ENCODE measurements around the gene EIF2S2. TPM values are rescaled to one million over a fixed set of nuclear protein-coding genes. Genes with fewer than 3 reads are reported as not detected.
"Not testable (repeated sequence)": the region's sequence is repeated elsewhere in the genome, so short reads cannot be mapped to it uniquely, and the experiment has no call there.

The EIF2S2 gene
- total RNA-seq (2022) (173 and 179 TPM in 2 replicates), Bru-seq, nascent RNA (percentile 99 among the genes with signal in this experiment), BruChase-seq, experiment 1, labeled RNA remaining after a 6-hour chase (percentile 98 among the genes with signal in this experiment), BruChase-seq, experiment 2, labeled RNA remaining after a 2-hour chase (percentile 97 among the genes with signal in this experiment)
- long read RNA-seq, transcript EIF2S2-201 (9 exons, 2,656 nt): major isoform, 1,321 of 1,647 reads
- long read RNA-seq, partial matches to known transcripts: 47 of 1,647 reads
- long read RNA-seq, other reads (novel, unspliced or antisense): 279 of 1,647 reads

GRCh38 chr20:34111702-34112599 is at the start of gene EIF2S2:
Gene EIF2S2 (minus strand): TSS chr20:34112243. CDS start chr20:34112110, 133 bp downstream.
- H3K9me3 Mint-ChIP-seq (ENCODE audit: low read depth, unreplicated experiment): no peaks in the 10 kb centered on the region
- no TSS peak for BruUV-seq (replicated peaks)
- peaks cover 49% of the 10 kb centered on the region for H3K4me1 Mint-ChIP-seq (ENCODE audit: low read depth, unreplicated experiment)
- peak; percentile 97 for DNase-seq
- CTCF ChIA-PET: interaction anchor here (0.6 to 2.0 kb wide), 17 partner anchors 11 to 1681 kb away, joined by 3 to 9 read pairs (median 4); partner anchors contain the start of genes PXMP4 and TP53INP2
- H3K27ac Mint-ChIP-seq (ENCODE audit: unreplicated experiment): peak within 1 kb of the TSS; percentile 100
- H3K27me3 Mint-ChIP-seq (ENCODE audit: unreplicated experiment): no peaks in the 10 kb centered on the region
- peaks cover 64% of the 10 kb centered on the region for H3K36me3 Mint-ChIP-seq (ENCODE audit: insufficient read depth, unreplicated experiment)
- peak within 1 kb of the TSS; percentile 99 for H3K4me3 Mint-ChIP-seq (ENCODE audit: low read depth, unreplicated experiment)
- intact Hi-C loops (cut with micrococcal nuclease; ENCODE audit: unreplicated experiment): loop anchor here (1.0 to 10.0 kb wide), 2 partner anchors 17 to 447 kb away; partner anchors contain the start of genes ACTL10 and C20orf144
- no peak for TF ChIP-seq CTCF (IDR thresholded peaks at IDR 0.05; ENCODE audit: unreplicated experiment)

- intact Hi-C loops (cut with micrococcal nuclease; ENCODE audit: unreplicated experiment); H3K9me3 Mint-ChIP-seq (ENCODE audit: low read depth, unreplicated experiment); H3K27ac Mint-ChIP-seq (ENCODE audit: unreplicated experiment); DNase-seq; BruUV-seq (replicated peaks); H3K36me3 Mint-ChIP-seq (ENCODE audit: insufficient read depth, unreplicated experiment); H3K4me1 Mint-ChIP-seq (ENCODE audit: low read depth, unreplicated experiment); H3K4me3 Mint-ChIP-seq (ENCODE audit: low read depth, unreplicated experiment): not testable (repeated sequence)
- CTCF ChIA-PET: interaction anchor here (0.6 kb wide), 2 partner anchors 22 to 612 kb away, joined by 4 to 5 read pairs; no protein-coding TSS in a partner anchor
- peaks cover 32% of the 10 kb centered on the region for H3K27me3 Mint-ChIP-seq (ENCODE audit: unreplicated experiment)
These were observed 45.7 kb upstream of the EIF2S2 start for GRCh38 chr20:34157697-34158096.

GRCh38 chr20:34155836-34156235 is 43.8 kb upstream of the EIF2S2 start:
- Mint-ChIP-seq H3K9me3 (ENCODE audit: low read depth, unreplicated experiment) (no peaks in the 10 kb centered on the region), H3K27me3 (ENCODE audit: unreplicated experiment) (peaks cover 33% of the 10 kb centered on the region), H3K36me3 (ENCODE audit: insufficient read depth, unreplicated experiment) (no peaks in the 10 kb centered on the region), H3K4me3 (ENCODE audit: low read depth, unreplicated experiment) (no peak overlapping the region), H3K4me1 (ENCODE audit: low read depth, unreplicated experiment) (no peaks in the 10 kb centered on the region), H3K27ac (ENCODE audit: unreplicated experiment) (no peak overlapping the region)
- TF ChIP-seq CTCF (IDR thresholded peaks at IDR 0.05; ENCODE audit: unreplicated experiment): no peak
- CTCF ChIA-PET: no interaction called here
- DNase-seq: no peak
- no TSS peak for BruUV-seq (replicated peaks)
- intact Hi-C loops (cut with micrococcal nuclease; ENCODE audit: unreplicated experiment): no loop called here

DNA sequence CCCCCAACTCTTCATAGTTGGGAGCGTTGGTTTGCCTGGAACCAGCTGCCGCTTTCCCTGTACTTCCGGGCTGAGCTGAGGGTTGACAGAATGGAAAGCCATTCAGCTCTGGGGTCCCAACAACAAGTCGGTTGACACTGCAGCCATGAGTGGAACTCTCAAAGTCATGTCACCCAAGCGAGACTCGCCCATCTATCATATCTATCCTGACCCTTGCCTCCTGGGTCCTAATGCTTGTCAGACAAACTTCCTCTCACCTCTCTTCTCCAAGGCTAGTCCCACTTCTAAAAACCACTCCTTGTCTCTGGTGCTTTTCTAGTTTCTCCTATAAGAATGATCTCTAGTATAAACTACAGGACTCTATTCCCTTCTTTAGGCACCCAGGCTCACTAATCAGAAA is 41.1 kb upstream of the EIF2S2 start:
- CTCF ChIA-PET: interaction anchor here (0.9 kb wide), 1 partner anchor 17 kb away, joined by 3 read pairs; no protein-coding TSS in a partner anchor
- not testable (repeated sequence) for H3K9me3 Mint-ChIP-seq (ENCODE audit: low read depth, unreplicated experiment)

DNA sequence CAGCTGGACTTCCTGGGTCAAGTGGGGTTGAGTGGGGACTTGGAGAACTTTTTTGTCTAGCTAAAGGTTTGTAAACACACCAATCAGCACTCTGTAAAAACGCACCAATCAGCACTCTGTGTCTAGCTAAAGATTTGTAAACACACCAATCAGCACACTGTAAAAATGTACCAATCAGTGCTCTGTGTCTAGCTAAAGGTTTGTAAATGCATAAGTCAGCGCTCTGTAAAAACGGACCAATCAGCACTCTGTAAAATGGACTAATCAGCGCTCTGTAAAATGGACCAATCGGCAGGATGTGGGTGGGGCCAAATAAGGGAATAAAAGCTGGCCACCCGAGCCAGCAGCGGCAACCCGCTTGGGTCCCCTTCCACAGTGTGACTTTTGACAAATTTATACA is 40.0 kb upstream of the EIF2S2 start:
- CTCF ChIA-PET: interaction anchor here (0.6 kb wide), 1 partner anchor 23 kb away, joined by 3 read pairs; no protein-coding TSS in a partner anchor
- H3K36me3 Mint-ChIP-seq (ENCODE audit: insufficient read depth, unreplicated experiment); H3K27ac Mint-ChIP-seq (ENCODE audit: unreplicated experiment); intact Hi-C loops (cut with micrococcal nuclease; ENCODE audit: unreplicated experiment); BruUV-seq (replicated peaks); H3K9me3 Mint-ChIP-seq (ENCODE audit: low read depth, unreplicated experiment); H3K4me3 Mint-ChIP-seq (ENCODE audit: low read depth, unreplicated experiment); H3K4me1 Mint-ChIP-seq (ENCODE audit: low read depth, unreplicated experiment); DNase-seq: not testable (repeated sequence)
- H3K27me3 Mint-ChIP-seq (ENCODE audit: unreplicated experiment): peaks cover 33% of the 10 kb centered on the region

More for the DNA sequence above, 41.1 kb upstream of the EIF2S2 start:
- peaks cover 33% of the 10 kb centered on the region for H3K27me3 Mint-ChIP-seq (ENCODE audit: unreplicated experiment)
- H3K4me3 Mint-ChIP-seq (ENCODE audit: low read depth, unreplicated experiment); DNase-seq; intact Hi-C loops (cut with micrococcal nuclease; ENCODE audit: unreplicated experiment); H3K27ac Mint-ChIP-seq (ENCODE audit: unreplicated experiment); H3K4me1 Mint-ChIP-seq (ENCODE audit: low read depth, unreplicated experiment); H3K36me3 Mint-ChIP-seq (ENCODE audit: insufficient read depth, unreplicated experiment); BruUV-seq (replicated peaks): not testable (repeated sequence)
